Measurements from ENCODE around the gene GMDS. TPM values are rescaled to one million over a fixed set of nuclear protein-coding genes. Genes with fewer than 3 reads are reported as not detected.

The GMDS gene
- total RNA-seq, 1 donor from 2014 or later = 19.9 TPM

- DNase-seq (ENCODE audit: low spot score in 2 of 2) = no peak
- TF ChIP-seq CTCF (IDR thresholded peaks at IDR 0.05) = no peak
- H3K36me3 ChIP-seq = no peaks in the 10 kb centered on the region
- H3K27ac ChIP-seq = peak overlapping the region; percentile 82 to 85
- H3K27me3 ChIP-seq = no peaks in the 10 kb centered on the region
- H3K9me3 ChIP-seq = no peaks in the 10 kb centered on the region
- H3K4me3 ChIP-seq = no peak overlapping the region
- intact Hi-C loops (cut with DNase I) = loop anchor here (5.0 kb wide), 1 partner anchor 47 kb away; no protein-coding TSS in a partner anchor
- H3K4me1 ChIP-seq = peaks cover 4 to 21% of the 10 kb centered on the region in 2 donors
Observed at GRCh38 chr6:1869308-1869707, 376.1 kb downstream of the GMDS start.

- H3K27me3 ChIP-seq = no peaks in the 10 kb centered on the region
- H3K27ac ChIP-seq = peak overlapping the region; percentile 82 to 85
- no peak for DNase-seq (ENCODE audit: low spot score in 2 of 2)
- no peak for TF ChIP-seq CTCF (IDR thresholded peaks at IDR 0.05)
- intact Hi-C loops (cut with DNase I) = loop anchor here (5.0 kb wide), 1 partner anchor 46 kb away; no protein-coding TSS in a partner anchor
- no peaks in the 10 kb centered on the region for H3K36me3 ChIP-seq
- H3K4me3 ChIP-seq = no peak overlapping the region
- no peaks in the 10 kb centered on the region for H3K9me3 ChIP-seq
- H3K4me1 ChIP-seq = peaks cover 4 to 22% of the 10 kb centered on the region in 2 donors
Observed at GRCh38 chr6:1868561-1869261, 376.7 kb downstream of the GMDS start.

- no peak for TF ChIP-seq CTCF (IDR thresholded peaks at IDR 0.05)
- peaks cover under 1 to 14% of the 10 kb centered on the region in 2 donors for H3K4me1 ChIP-seq
- H3K36me3 ChIP-seq = no peaks in the 10 kb centered on the region
- H3K27ac ChIP-seq = no peak overlapping the region
- H3K4me3 ChIP-seq = no peak overlapping the region
- intact Hi-C loops (cut with DNase I) = loop anchor here (5.0 kb wide), 1 partner anchor 45 kb away; no protein-coding TSS in a partner anchor
- no peaks in the 10 kb centered on the region for H3K9me3 ChIP-seq
- H3K27me3 ChIP-seq = no peaks in the 10 kb centered on the region
- DNase-seq (ENCODE audit: low spot score in 2 of 2) = no peak
Observed at GRCh38 chr6:1867197-1867596, 378.2 kb downstream of the GMDS start.

GRCh38 chr6:1865585-1865984 lies 379.8 kb downstream of the GMDS start:
- H3K27ac ChIP-seq = peak overlapping the region in 1 of 2 donors; percentile 24
- H3K4me3 ChIP-seq = no peak overlapping the region
- peaks cover 0 to 13% of the 10 kb centered on the region in 2 donors for H3K4me1 ChIP-seq
- H3K36me3 ChIP-seq = no peaks in the 10 kb centered on the region
- intact Hi-C loops (cut with DNase I) = loop anchor here (5.0 kb wide), 1 partner anchor 43 kb away; no protein-coding TSS in a partner anchor
- H3K27me3 ChIP-seq = no peaks in the 10 kb centered on the region
- no peak for TF ChIP-seq CTCF (IDR thresholded peaks at IDR 0.05)
- no peak for DNase-seq (ENCODE audit: low spot score in 2 of 2)
- no peaks in the 10 kb centered on the region for H3K9me3 ChIP-seq

- intact Hi-C loops (cut with DNase I) = no loop called here
- Histone ChIP-seq H3K4me1 (peaks cover 0 to 7% of the 10 kb centered on the region in 2 donors), H3K27me3 (no peaks in the 10 kb centered on the region), H3K27ac (peak overlapping the region; percentile 24 to 47), H3K36me3 (no peaks in the 10 kb centered on the region), H3K4me3 (no peak overlapping the region), H3K9me3 (no peaks in the 10 kb centered on the region)
- TF ChIP-seq CTCF (IDR thresholded peaks at IDR 0.05) = no peak
- no peak for DNase-seq (ENCODE audit: low spot score in 2 of 2)
Observed at GRCh38 chr6:1864496-1864895, 380.9 kb downstream of the GMDS start.
